ENCODE measurements around the gene STAMBPL1. TPM values are rescaled to one million over a fixed set of nuclear protein-coding genes. Genes with fewer than 3 reads are reported as not detected.

STAMBPL1 gene
- total RNA-seq, 1 donor from 2014 or later: 0.26 TPM

DNA sequence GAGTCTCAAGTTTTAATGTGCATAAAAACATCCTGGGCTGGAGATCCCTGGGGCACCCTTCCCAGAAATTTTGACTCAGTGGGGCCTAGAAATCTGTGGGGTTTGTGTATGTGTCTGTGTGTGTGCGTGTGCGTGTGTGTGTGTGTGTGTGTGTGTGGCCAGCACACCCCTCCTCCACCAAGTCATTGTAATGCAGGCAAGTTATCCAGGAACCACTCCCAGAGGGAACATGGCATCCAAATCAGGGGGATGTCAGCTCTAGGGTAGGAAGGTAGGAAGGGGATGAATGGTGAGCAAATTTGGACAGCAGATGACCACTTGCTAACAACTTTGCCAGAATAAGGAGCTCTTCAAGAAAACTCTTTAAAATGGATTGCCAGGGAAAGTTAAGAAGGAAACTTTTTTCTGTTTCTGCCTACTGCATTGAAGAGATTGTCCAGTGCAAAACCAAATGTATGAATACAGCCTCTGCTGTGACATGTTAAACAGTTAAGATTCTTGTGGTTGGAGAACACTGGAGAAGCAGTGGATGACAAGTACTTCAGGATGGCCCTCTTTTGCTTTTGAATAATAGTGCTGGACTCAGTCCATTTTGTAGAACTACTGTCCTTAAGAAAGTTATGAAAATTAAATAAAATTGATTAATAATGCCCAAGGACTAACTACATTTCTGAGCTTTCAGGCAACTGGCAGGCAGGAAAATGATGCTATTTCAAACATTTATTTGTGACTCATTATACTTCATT, 12.3 kb downstream of the STAMBPL1 start:
- no peak for DNase-seq (ENCODE audit: low read depth in 2 of 2)

DNA sequence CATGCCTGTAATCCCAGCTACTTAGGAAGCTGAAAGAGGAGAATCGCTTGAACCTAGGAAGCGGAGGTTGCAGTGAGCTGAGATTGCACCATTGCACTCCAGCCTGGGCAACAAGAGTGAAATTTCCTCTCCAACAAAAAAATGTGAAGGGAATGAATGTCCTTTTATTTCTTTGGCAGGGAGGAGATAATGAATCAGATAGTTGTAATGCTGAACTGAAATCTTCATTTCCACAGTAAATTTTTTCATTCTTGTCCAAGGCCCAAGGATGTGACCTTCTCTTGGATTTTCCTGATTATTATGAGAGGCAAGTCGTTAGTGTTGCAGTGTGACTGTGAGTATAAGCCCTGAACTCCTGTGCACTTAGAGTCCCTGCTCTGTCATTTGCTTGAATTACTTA, 13.6 kb downstream of the STAMBPL1 start:
- no peak for DNase-seq (ENCODE audit: low read depth in 2 of 2)

DNA sequence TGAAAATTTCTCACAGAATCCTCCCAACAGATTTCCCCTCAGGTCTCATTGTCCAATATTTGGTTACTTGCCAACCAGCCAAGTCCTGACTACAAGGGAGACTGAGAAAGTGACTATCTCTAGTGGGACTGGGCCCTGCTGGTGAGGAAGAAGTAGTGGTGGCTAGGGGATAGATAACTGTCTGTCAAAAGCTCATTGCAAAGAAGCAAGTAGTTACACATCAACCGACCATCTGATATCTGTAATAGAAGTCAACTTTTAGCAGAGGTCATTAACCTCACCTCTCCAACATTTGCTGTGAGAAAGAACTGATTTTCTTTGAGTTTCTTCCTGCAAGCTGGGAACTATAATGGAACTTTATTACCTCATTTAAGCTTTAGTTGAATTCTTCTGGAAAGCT, 15.2 kb downstream of the STAMBPL1 start:
- DNase-seq (ENCODE audit: low read depth in 2 of 2): no peak

DNA sequence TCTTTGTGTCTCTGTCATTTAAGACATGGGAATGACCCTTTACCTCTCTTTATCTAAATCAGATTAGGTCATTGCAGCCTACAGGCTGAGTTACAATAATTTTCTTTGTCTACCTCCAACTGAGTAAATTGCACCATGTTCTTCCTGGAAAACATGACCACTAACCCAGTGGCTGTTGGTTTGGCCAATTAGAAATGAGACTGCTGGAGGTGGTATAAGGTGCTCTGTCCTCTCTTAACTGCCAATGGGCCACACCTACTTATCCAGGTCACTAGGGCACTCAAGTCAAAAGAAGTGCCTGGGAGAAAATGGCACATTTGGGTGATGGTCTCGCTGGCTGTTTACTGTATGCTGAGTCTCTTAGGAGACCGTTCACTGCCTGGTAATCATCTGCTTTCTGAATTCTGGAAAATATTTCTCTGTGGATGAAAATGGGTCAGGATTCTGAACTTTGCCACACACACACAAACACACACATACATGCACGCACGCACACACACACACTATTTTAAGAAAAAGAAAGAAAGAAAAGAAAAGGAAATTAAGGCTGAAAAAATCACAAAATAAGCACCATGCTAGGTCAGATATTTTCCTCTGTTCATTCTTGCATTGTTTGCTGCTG, 16.4 kb downstream of the STAMBPL1 start:
- no peak for DNase-seq (ENCODE audit: low read depth in 2 of 2)

DNA sequence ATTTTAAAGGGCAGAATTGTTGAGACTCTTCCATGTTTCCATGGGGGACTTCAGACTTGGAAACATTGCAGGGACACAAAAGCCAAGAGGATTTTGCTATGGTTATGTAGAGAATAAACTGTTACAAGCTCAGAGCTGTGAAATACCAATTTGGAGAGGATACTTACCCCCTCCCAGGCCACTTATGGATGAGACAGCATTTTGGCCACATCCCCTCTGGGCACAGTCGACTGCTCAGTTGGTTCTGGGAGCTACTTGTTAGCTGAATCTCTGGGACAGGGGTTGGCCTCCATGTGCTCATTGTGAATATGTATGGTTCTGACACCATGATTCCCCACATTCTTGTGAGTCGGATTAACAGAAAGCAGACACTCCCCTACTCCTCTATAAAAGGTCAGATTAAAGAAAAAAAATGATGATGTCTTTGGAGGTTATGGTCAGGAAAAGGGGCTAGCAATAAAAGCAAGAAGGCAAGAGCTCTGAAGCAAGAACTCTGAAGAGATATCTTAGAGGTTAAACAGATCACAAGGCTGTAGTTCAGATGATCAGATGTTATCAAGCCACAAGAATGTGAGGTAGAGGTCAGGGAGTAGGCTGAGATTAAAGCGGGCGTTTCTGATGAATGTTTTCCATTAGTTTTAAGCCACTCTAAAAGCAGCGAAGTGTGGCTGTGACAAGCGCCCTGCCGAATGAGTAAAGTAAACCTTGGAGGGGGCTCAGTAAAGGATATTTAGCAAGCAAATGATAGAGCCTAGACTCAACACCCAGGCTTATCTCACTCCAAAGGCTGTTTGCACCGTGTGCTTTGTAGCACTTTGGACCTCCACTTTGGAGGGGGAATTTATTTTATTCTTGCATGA, 17.2 kb downstream of the STAMBPL1 start:
- no peak for DNase-seq (ENCODE audit: low read depth in 2 of 2)

DNA sequence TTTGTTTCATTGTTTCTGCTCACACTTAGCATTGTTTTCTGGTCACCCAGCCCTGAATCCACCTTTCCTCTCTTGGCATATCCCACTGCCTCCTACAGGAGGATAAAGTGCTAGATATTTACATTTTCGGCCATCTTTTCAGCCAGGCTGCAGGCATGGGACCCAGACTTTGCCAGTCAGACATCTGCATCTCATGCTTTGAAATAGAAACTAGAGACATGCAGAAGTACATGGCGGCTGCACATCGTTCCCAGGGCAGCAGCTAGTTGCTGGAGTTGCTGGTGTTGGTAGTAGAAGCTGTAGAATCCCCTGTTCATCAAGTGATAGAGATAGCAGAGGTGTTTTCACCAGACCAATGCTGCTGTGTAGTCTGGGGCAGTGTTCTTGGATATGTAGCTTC, 18.7 kb downstream of the STAMBPL1 start:
- no peak for DNase-seq (ENCODE audit: low read depth in 2 of 2)

DNA sequence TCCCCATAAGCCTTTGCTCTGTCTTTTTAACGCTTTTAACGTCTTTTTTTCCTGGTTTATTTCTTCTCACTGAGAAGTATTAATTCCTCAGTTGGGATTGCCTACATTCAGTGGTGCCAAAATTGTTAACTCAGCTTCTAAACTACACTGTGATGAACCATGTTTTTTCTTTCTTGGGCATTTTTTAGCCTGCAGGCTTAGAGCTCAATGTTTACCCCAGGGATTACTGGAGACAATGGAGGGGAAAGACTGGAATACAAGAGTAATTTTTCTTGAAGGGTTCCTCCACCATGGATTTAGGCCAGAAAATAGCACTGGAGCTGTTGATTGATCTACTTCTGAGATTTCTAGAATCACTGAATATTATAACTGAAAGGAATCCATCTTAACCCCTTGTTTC, 19.8 kb downstream of the STAMBPL1 start:
- DNase-seq (ENCODE audit: low read depth in 2 of 2): no peak

DNA sequence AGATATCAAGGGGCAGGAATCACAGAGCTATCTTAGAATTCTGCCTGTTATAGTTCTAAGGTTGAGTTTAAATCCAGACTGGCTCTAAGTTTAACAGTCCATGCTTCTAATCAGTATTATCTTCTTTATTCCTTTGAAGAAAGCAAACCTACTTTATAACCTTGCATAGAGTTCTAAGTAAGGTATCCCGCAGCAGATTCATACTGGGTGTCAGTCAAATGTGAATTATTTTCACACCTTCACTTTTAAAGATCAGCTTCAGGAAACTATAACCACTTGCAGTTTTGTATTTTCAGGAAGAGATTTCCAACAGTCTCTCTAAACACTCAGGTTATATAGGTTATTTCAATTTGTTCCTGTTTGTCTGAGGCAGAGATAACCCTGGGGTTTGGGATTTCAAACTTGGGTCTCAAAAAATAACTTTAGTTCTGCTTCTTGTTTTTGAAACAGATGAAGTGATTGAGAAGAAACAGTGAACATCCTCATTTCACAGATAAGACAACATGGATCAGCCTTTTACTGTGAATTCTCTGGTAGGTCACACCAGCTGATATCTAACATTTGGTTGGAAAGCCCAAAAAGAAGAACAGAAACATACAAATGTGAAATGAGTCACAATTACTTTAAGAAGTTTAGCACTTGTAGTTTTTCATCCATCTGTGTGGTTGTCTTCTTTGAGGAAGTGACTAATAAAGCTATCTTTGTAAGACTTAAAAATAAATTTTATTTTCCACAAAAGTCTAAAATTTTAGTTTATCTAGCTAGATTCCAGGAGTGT, 21.4 kb downstream of the STAMBPL1 start:
- no peak for DNase-seq (ENCODE audit: low read depth in 2 of 2)

DNA sequence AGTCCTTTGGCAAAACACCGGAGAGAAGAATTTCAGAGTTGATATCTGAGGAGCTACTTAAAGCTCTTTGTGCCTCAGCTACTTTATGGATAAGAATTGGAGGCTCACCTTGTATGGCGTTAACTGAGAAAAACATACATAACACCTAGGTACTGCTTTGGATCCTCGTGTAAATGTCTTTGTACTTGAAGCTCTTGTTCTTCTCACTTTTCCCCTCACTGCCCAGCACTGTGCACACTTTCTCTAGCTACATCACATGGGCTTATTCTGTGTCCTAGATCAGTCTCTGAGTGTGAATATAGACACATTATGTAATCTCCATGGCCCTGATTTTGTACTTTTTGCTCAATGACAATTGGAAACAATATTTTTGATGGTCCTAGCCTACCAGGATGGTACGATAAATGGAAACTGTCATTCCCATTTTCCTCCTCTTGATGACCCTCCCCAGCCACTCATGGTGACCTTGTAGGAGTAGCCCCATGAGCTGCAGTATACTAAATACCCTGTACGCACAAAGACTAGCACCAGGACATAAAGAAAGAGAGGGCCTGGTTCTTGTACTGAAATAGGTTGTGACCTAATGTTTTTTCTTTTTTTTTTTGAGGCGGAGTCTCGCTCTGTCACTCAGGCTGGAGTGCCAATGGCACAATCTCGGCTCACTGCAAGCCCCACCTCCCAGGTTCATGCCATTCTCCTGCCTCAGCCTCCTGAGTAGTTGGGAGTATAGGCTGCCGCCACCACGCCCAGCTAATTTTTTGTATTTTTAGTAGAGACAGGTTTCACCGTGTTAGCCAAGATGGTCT, 22.1 kb downstream of the STAMBPL1 start:
- DNase-seq (ENCODE audit: low read depth in 2 of 2): no peak

DNA sequence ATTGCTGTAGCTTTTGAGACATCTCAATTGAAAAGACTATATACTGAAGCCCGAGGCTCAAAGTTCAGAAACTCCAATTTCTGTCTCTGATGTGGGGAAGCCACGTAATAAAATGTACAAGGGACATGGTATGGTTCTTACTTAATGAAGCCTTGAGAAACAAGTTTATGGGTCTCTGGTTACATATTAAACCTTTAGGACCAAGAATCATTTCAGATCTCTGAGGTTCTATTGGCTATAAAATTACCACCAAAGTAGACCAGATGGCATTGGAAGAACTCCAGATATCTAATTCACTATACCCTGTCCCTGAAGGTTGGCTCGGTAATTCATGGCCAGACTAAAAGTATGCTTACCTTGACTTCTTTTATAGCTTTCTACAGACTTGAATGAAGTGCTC, 23.7 kb downstream of the STAMBPL1 start:
- no peak for DNase-seq (ENCODE audit: low read depth in 2 of 2)

DNA sequence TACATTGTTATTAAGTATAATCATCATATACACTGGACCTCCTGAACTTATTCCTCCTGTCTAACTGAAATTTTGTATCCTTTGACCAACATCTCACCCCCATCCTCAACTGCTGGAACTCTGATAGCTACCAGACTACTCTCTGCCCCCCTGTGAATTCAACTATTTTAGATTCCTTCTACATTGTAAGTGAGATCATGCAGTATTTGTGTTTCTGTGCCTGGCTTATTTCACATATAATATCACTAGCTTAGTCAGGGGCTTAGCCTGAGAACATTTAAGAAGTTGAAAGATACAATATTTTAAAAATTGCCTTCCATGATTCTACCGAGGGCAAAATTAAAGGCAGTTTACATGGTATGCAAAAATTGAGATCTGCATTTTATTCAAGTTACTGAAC, 26.9 kb downstream of the STAMBPL1 start:
- no peak for DNase-seq (ENCODE audit: low read depth in 2 of 2)

DNA sequence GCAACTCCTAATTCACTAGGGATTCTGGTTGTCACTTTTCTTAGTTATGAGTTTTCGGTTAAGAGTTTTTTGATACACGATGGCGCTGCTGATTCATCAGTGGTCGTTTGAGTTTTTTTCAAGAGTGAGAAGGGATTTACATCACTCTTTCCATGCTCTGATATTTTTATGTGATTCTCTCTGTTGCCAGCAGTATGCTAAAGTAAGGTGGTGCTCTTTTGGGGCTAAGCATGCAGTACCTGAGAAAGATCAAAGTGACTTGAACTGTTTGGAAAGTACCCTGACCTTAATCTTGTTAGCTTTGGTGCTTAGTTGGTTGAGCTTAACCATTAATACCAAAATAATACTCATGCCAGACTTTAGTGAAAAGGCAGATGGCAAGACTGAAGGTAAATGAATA, 28.1 kb downstream of the STAMBPL1 start:
- no peak for DNase-seq (ENCODE audit: low read depth in 2 of 2)

DNA sequence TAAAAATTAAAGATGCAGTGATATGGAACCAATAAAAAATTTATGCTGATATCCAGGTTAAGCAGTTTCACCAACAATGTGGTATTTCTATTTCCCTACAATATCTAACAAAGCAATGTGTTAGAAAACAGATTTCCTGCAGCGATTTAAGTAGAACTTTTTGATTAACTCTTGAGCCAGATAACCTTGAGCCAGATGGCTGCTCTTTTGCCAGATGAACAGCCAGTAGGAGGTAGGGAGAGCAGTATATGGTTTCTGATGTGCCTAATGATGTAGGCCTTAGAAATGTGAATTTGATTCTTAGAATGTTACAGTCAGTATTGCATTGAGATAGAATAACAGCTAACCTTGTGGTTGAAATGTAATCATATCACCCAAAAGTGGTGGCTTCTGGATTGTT, 31.1 kb downstream of the STAMBPL1 start:
- no peak for DNase-seq (ENCODE audit: low read depth in 2 of 2)

DNA sequence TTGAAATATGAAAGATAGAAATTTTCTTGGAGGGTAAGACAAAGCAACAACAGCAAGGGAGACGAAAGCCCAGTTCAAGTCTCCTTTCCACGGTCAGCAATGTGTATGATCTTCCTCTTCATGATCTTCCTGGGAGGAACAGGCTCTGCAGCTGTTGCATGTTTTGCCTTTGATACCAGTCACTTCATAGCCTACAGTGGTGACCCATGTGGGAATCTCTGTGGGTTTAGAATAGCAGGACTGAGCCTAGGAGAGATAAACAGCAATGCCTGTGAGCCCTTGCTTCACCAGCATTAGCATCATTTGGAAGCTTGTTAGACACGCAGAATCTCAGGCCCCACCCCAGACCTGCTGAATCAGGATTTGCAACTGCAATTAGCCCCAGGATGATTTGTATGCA, 31.8 kb downstream of the STAMBPL1 start:
- DNase-seq (ENCODE audit: low read depth in 2 of 2): no peak

DNA sequence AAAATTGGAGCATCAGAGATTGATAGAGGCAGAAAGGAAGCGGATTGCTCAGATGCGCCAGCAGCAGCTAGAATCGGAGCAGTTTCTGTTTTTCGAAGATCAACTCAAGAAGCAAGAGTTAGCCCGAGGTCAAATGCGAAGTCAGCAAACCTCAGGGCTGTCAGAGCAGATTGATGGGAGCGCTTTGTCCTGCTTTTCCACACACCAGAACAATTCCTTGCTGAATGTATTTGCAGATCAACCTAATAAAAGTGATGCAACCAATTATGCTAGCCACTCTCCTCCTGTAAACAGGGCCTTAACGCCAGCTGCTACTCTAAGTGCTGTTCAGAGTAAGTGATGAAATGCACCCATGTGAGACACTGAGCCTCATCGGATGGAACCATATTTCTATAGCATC, 33.1 kb downstream of the STAMBPL1 start:
- no peak for DNase-seq (ENCODE audit: low read depth in 2 of 2)

DNA sequence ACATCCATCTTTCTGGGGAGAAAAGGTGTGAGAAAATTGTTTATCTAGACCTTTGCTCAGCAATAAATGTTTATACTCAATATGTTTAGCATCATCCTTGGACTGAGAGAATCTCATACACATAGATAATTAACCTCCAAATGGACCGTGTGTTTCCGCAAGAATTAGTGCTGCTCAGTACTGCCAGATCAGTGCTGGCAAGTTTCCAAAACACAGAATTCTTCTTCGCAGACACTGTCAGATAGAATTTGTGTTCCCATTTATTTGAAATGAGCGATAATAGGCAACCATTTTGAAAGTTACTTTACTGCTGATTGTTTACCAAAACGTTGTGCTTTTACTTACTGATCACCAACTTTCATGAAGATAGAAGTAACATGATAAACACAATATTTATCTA, 33.7 kb downstream of the STAMBPL1 start:
- no peak for DNase-seq (ENCODE audit: low read depth in 2 of 2)

DNA sequence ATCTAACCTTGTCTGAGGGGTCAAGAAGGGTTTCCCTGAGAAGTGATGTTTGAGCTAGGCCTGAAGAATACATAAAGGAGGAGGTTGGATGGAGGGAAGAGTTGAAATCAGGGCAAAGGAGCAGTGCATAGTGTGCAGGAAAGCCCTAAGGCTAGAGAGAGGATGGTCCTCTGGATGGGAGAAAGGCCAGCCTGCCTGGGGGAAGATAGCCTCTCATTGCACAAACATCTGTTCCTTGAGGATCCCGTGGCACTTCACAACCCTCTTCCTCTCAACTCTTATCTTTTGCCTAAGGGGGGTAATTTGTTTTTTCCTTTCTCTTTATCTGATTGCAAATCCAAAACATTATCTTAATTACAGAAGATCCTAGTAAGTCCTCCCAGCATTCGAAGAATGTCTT, 35.7 kb downstream of the STAMBPL1 start:
- DNase-seq (ENCODE audit: low read depth in 2 of 2): no peak

DNA sequence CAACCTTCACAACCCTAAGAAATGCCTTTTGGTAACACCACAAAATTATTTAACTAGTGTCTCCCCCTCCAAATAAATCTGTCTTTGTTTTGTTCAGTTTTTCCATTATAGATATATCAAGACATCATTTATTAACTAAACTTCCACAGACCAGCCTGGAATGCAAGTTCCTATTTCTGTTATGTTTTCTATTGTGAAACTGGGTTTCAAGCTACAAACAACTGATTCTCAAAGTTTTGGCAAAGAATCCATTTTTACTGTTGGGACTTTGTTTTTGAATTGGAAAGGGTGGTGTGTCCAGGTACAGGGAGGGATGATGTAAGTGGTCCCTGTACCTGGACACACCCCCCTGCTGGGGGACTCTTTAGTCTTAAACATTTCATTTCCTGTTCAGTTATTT, 36.2 kb downstream of the STAMBPL1 start:
- no peak for DNase-seq (ENCODE audit: low read depth in 2 of 2)

DNA sequence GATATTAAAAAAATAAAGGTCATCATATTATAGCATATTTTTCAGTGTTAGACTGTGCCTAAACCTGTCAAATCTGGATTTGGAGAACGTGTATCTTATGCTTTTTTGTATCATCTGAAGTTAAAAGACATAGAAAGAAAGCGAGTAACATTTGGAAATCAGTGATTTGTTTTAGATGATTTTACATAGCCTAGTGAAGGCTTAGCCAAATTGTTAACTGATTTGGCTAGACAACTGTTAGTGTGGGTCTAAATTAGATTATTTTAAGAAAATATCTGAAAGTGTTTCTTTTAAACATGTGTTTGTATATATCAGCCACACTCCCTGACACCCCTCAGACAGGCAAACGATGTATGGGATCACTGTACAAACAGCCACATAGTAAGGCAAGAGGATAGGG, 36.9 kb downstream of the STAMBPL1 start:
- no peak for DNase-seq (ENCODE audit: low read depth in 2 of 2)

DNA sequence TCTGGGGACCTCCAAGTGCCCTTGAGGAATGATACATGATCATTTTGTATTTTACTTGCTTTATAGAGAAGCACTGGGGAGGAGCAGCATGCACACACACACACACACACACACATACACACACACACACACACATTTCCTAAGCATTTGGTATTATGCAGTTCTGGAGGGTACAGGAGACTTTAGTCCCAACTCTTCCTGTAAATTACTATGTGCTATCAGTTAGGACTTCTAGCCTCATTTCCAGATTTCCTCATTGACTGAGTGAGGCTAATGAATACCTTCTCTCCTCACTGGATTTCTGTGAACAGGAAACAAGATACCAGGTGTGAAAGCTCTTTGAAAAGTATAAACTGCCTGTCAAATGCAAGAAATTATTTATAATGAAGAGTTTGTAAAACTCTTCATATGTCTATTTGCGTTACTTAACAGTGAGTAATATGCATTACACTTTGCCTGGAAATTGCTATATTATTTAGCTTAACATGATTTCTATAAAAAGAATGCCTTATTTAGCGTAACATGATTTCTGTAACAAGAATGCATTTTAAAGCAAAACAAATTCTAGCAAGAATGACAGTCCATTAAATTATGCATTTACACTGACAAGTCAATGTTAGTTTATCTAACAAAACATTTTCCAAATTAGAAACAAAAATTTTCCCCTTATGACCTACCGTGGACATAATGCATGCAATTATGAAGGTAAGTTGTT, 38.3 kb downstream of the STAMBPL1 start:
- DNase-seq (ENCODE audit: low read depth in 2 of 2): no peak
